Ureter (tissue), 1 donor: ENCODE results near the gene PID1. TPM values are rescaled to one million over a fixed set of nuclear protein-coding genes. Genes with fewer than 3 reads are reported as not detected.

Source experiments
- DNase-seq: peaks from one replicate; pipeline ENCODE4 v3.0.0-alpha.2; 2020; ENCODE audit warnings: low spot score
- total RNA-seq: library from RNA; stranded (reverse); gene quantifications from one replicate; pipeline ENCODE4 v1.2.4, GENCODE V29; 2023
- donor health status: DM: yes; HTN: yes; CAD: no.

Gene PID1
- total RNA-seq: 25.8 TPM

GRCh38 chr2:229270551-229271410, at the start of gene PID1:
Gene PID1, minus strand, starts transcription at chr2:229271287. Its CDS starts 244 bp downstream, at chr2:229271043.
- no peak for DNase-seq

- DNase-seq: no peak
Observed at GRCh38 chr2:229319558-229319957, 48.5 kb upstream of the PID1 start.

- DNase-seq: no peak
Observed at GRCh38 chr2:229314117-229314516, 43.0 kb upstream of the PID1 start.

GRCh38 chr2:229313591-229313990, 42.5 kb upstream of the PID1 start:
- DNase-seq: no peak

GRCh38 chr2:229301237-229301636, 30.1 kb upstream of the PID1 start:
- DNase-seq: no peak

- DNase-seq: no peak
Observed at GRCh38 chr2:229300790-229301189, 29.7 kb upstream of the PID1 start.

GRCh38 chr2:229300371-229300770, 29.3 kb upstream of the PID1 start:
- DNase-seq: no peak

- no peak for DNase-seq
Observed at GRCh38 chr2:229297247-229297646, 26.2 kb upstream of the PID1 start.

- DNase-seq: no peak
Observed at GRCh38 chr2:229296536-229296935, 25.4 kb upstream of the PID1 start.

GRCh38 chr2:229296016-229296415, 24.9 kb upstream of the PID1 start:
- no peak for DNase-seq

GRCh38 chr2:229287823-229288222, 16.7 kb upstream of the PID1 start:
- no peak for DNase-seq

- DNase-seq: no peak
Observed at GRCh38 chr2:229282758-229283546, 11.9 kb upstream of the PID1 start.

- DNase-seq: no peak
Observed at GRCh38 chr2:229279516-229279915, 8.4 kb upstream of the PID1 start.

- no peak for DNase-seq
Observed at GRCh38 chr2:229275506-229275905, 4.4 kb upstream of the PID1 start.

- peak; percentile 57 for DNase-seq
Observed at GRCh38 chr2:229273723-229274338, 2.7 kb upstream of the PID1 start.

- no peak for DNase-seq
Observed at GRCh38 chr2:229273006-229273722, 2.1 kb upstream of the PID1 start.

- no peak for DNase-seq
Observed at GRCh38 chr2:229269941-229270340, 1.1 kb downstream of the PID1 start.

- DNase-seq: no peak
Observed at GRCh38 chr2:229269146-229269545, 1.9 kb downstream of the PID1 start.

GRCh38 chr2:229268626-229269025, 2.5 kb downstream of the PID1 start:
- DNase-seq: no peak

- no peak for DNase-seq
Observed at GRCh38 chr2:229267080-229267479, 4.0 kb downstream of the PID1 start.

- no peak for DNase-seq
Observed at GRCh38 chr2:229265727-229266126, 5.4 kb downstream of the PID1 start.

GRCh38 chr2:229261599-229261998, 9.5 kb downstream of the PID1 start:
- no peak for DNase-seq
